CD4-positive, alpha-beta T cell treated with Interleukin-1 beta for 1 hour (primary cell): Measurements from ENCODE around the gene GCGR.

Experiments
- DNase-seq, 2 donors: peaks; one replicate each; pipeline ENCODE4 v3.0.0-alpha.2; 2020 to 2022

GCGR gene

GRCh38 chr17:81812571-81813370, 8.8 kb downstream of the GCGR start:
- DNase-seq = no peak

- no peak for DNase-seq
Observed at GRCh38 chr17:81813371-81813684, 9.4 kb downstream of the GCGR start.

- DNase-seq = no peak
Observed at GRCh38 chr17:81813861-81814683, 10.1 kb downstream of the GCGR start.

- DNase-seq = no peak
Observed at GRCh38 chr17:81814748-81815645, 11.0 kb downstream of the GCGR start.

- no peak for DNase-seq
Observed at GRCh38 chr17:81815646-81815986, 11.7 kb downstream of the GCGR start.

GRCh38 chr17:81817758-81818147, 13.8 kb downstream of the GCGR start:
- no peak for DNase-seq

- DNase-seq = no peak
Observed at GRCh38 chr17:81819708-81820107, 15.8 kb downstream of the GCGR start.

- DNase-seq = no peak
Observed at GRCh38 chr17:81821147-81821546, 17.2 kb downstream of the GCGR start.

- DNase-seq = no peak
Observed at GRCh38 chr17:81821603-81822311, 17.8 kb downstream of the GCGR start.

- no peak for DNase-seq
Observed at GRCh38 chr17:81822312-81822637, 18.3 kb downstream of the GCGR start.

GRCh38 chr17:81822996-81823819, 19.3 kb downstream of the GCGR start:
- no peak for DNase-seq

- DNase-seq = no peak
Observed at GRCh38 chr17:81823820-81824550, 20.0 kb downstream of the GCGR start.

GRCh38 chr17:81824595-81824994, 20.6 kb downstream of the GCGR start:
- no peak for DNase-seq

- no peak for DNase-seq
Observed at GRCh38 chr17:81825841-81826466, 22.0 kb downstream of the GCGR start.

GRCh38 chr17:81828656-81829055, 24.7 kb downstream of the GCGR start:
- no peak for DNase-seq

GRCh38 chr17:81829858-81830257, 25.9 kb downstream of the GCGR start:
- DNase-seq = no peak

- DNase-seq = no peak
Observed at GRCh38 chr17:81831563-81831956, 27.6 kb downstream of the GCGR start.

GRCh38 chr17:81831957-81832607, 28.1 kb downstream of the GCGR start:
- DNase-seq = peak; percentile 37 to 47

- DNase-seq = peak; percentile 24 to 35
Observed at GRCh38 chr17:81832608-81833159, 28.7 kb downstream of the GCGR start.
